ENCODE measurements around the gene CUL4A.

GRCh38 chr13:113176280-113176679 is 33.1 kb upstream of the CUL4A start:
- TF ChIP-seq CTCF (IDR thresholded peaks at IDR 0.05) (no peak), POLR2A (IDR thresholded peaks at IDR 0.05) (no peak)

Data from Peyer's patch (tissue), 4 donors.